K562 (cell line): Measurements from ENCODE around the gene TMPRSS7. TPM values are rescaled to one million over a fixed set of nuclear protein-coding genes. Genes with fewer than 3 reads are reported as not detected.

ENCODE experiments used
- ATAC-seq: fragments of 200-7000 bp; cut with Tn5 transposase; 3 replicates; pipeline ENCODE4 v1.9.1; 2020; ENCODE audit warnings: moderate library complexity
- BruUV-seq: library from RNA; stranded (reverse); fragments of 400-500 nt; replicated peaks from 2 replicates; lab custom pipeline; 2021; lab: Mats Ljungman, UMichigan
- CTCF ChIA-PET: fragments of 300-600 bp; formaldehyde crosslinking; extraction: SDS; loops from one replicate; lab custom pipeline; 2021; ENCODE audit warnings: low intra/inter-chr PET ratio; lab: Yijun Ruan, JAX
- POLR2A ChIA-PET: fragments of 300-600, 350-650 bp; sonication (Branson Sonifier 250); formaldehyde crosslinking; extraction: SDS; loops from one replicate; lab custom pipeline; 2021; ENCODE audit warnings: antibody characterized with exemption, inconsistent platforms; lab: Yijun Ruan, JAX
- DNase-seq, 4 experiments: peaks; one replicate each; pipeline versions ENCODE4 v3.0.0 to v3.0.0-alpha.2; 2011 to 2018; ENCODE audit warnings: low spot score in 3 of 4, mixed read lengths in 3 of 4; ENCODE audit errors: extremely low read depth in 1 of 4
- FAIRE-seq: peaks from 2 replicates; lab custom pipeline; 2011; peaks lifted over from hg19 to GRCh38; lab: Jason Lieb, UNC
- H2AFZ ChIP-seq: 2 replicates; pipeline ENCODE4 v1.6.0; 2011; ENCODE audit warnings: low read depth, low read length, control low read depth, inconsistent platforms
- H3K27ac ChIP-seq: fragments of 200-600 bp; 3 replicates; pipeline ENCODE4 v1.8.0; 2011; ENCODE audit warnings: low read depth, mild to moderate bottlenecking, control low read depth, inconsistent platforms, low read length, moderate library complexity, mixed read lengths; ENCODE audit errors: extremely low read depth
- H3K27me3 ChIP-seq, 2 experiments: fragments of 300-600 bp in 1 of 2; 2 replicates in 1 of 2; 3 replicates in 1 of 2; pipeline versions ENCODE4 v1.6.0 to v1.8.0; 2011; ENCODE audit warnings: inconsistent platforms in 2 of 2, low read length in 2 of 2, mild to moderate bottlenecking in 1 of 2, mixed read lengths in 1 of 2, moderate library complexity in 1 of 2; ENCODE audit not compliant: control insufficient read depth in 2 of 2, insufficient read depth in 2 of 2
- H3K36me3 ChIP-seq: fragments of 300-600 bp; 3 replicates; pipeline ENCODE4 v1.8.0; 2011; ENCODE audit warnings: mild to moderate bottlenecking, low read length, inconsistent platforms; ENCODE audit not compliant: control insufficient read depth, insufficient read depth
- H3K4me1 ChIP-seq, 2 experiments: fragments of 200-600 bp in 1 of 2; replicated peaks in 1 of 2; 2 replicates in 1 of 2; 3 replicates in 1 of 2; pipeline versions ENCODE4 v1.5.1 to v1.8.0; 2011; ENCODE audit warnings: inconsistent platforms in 2 of 2, low read length in 2 of 2, mild to moderate bottlenecking in 1 of 2, mixed read lengths in 1 of 2, moderate library complexity in 1 of 2; ENCODE audit not compliant: control insufficient read depth in 2 of 2, insufficient read depth in 2 of 2
- H3K4me2 ChIP-seq: 2 replicates; pipeline ENCODE4 v1.6.1; 2011; ENCODE audit warnings: low read length, control low read depth, inconsistent platforms, mixed read lengths; ENCODE audit not compliant: insufficient read depth
- H3K4me3 ChIP-seq: fragments of 200-600 bp; sonication (generic), shearing (Covaris generic); 2 replicates; pipeline ENCODE4 v1.5.1; 2016; ENCODE audit warnings: control low read depth, inconsistent platforms
- H3K79me2 ChIP-seq: fragments of 200-600 bp; 3 replicates; pipeline ENCODE4 v1.8.0; 2011; ENCODE audit warnings: low read length, inconsistent platforms; ENCODE audit not compliant: control insufficient read depth, insufficient read depth
- H3K9ac ChIP-seq, 2 experiments: 2 replicates each; pipeline versions ENCODE4 v1.6.0 to v1.6.1; 2011; ENCODE audit warnings: low read depth in 2 of 2, low read length in 2 of 2, control low read depth in 1 of 2, inconsistent platforms in 1 of 2, mild to moderate bottlenecking in 1 of 2, mixed read lengths in 1 of 2; ENCODE audit not compliant: insufficient read depth in 1 of 2
- H3K9me1 ChIP-seq: one replicate; pipeline ENCODE4 v1.6.0; 2011; ENCODE audit warnings: inconsistent platforms, mild to moderate bottlenecking, low read length, moderate library complexity; ENCODE audit not compliant: control insufficient read depth, insufficient read depth
- H3K9me3 ChIP-seq: replicated peaks from 2 replicates; pipeline ENCODE4 v1.5.1; 2011; ENCODE audit warnings: low read depth, low read length, inconsistent platforms; ENCODE audit not compliant: control insufficient read depth, insufficient read depth
- H4K20me1 ChIP-seq: replicated peaks from 2 replicates; pipeline ENCODE4 v1.6.1; 2011; ENCODE audit warnings: low read length, inconsistent platforms, mixed read lengths; ENCODE audit not compliant: control insufficient read depth, insufficient read depth
- HDAC2 ChIP-seq: fragments of 450-650 bp; IDR thresholded peaks from 2 replicates; pipeline ENCODE4 v1.6.1; 2016; ENCODE audit warnings: mild to moderate bottlenecking
- HNRNPH1 ChIP-seq: fragments of 200-400 bp; formaldehyde crosslinking; optimal IDR thresholded peaks from 2 replicates; pipeline ENCODE3; 2017; ENCODE audit warnings: low read depth, mild to moderate bottlenecking, low read length, moderate library complexity
- MIER1 ChIP-seq: fragments of 450-650 bp; IDR thresholded peaks from 2 replicates; pipeline ENCODE4 v1.6.1; 2016; ENCODE audit warnings: antibody characterized with exemption, mild to moderate bottlenecking, low read depth
- NFYB ChIP-seq: IDR thresholded peaks from 2 replicates; pipeline ENCODE4 v1.6.1; 2011; ENCODE audit warnings: mild to moderate bottlenecking, moderate library complexity; ENCODE audit not compliant: insufficient read length; ENCODE audit errors: extremely low read depth
- RCOR1 ChIP-seq, 2 experiments: IDR thresholded peaks; 2 replicates each; pipeline ENCODE4 v1.6.1; 2012; ENCODE audit warnings: low read depth in 2 of 2, low read length in 2 of 2, borderline replicate concordance in 1 of 2, improper control_type of control experiment in 1 of 2
- SIX5 ChIP-seq, 2 experiments: IDR thresholded peaks; 2 replicates each; pipeline ENCODE4 v1.6.1; 2011; ENCODE audit warnings: low read length in 2 of 2, borderline replicate concordance in 1 of 2, low read depth in 1 of 2, mild to moderate bottlenecking in 1 of 2, moderate library complexity in 1 of 2; ENCODE audit not compliant: insufficient read depth in 1 of 2
- WGBS: fragments of 100-300 bp; shearing (Covaris generic); methylation state at CpG from one replicate; pipeline ENCODE4 v1.1.6; 2016; ENCODE audit warnings: low coverage, mixed read lengths; ENCODE audit not compliant: insufficient coverage; ENCODE audit errors: missing lambda C conversion rate; 5-methylcytosine and 5-hydroxymethylcytosine counted together
- in situ Hi-C: fragments of 300-500 bp; cut with MboI; formaldehyde crosslinking; loops from 4 replicates; pipeline ENCODE4 v1.15.0; 2018; ENCODE audit warnings: inconsistent platforms, mixed read lengths
- intact Hi-C: fragments of 100-400 bp; cut with micrococcal nuclease; formaldehyde crosslinking; loops from 2 replicates; pipeline ENCODE4 v1.14.2; 2022
- polyA plus RNA-seq, 8 experiments: library from polyadenylated mRNA; depleted of rRNA in 4 of 8; stranded (reverse) in 5 of 8; unstranded in 3 of 8; fragments of >200 nt; fragmentation: Nextera tagmentation in 2 of 8; fragmentation: Illumina TruSeq in 1 of 8; extraction: Ambion mirVana in 2 of 8; extraction: Trizol in 1 of 8; gene quantifications; 2 replicates each; pipeline versions ENCODE4 v1.2.1 to v1.2.3, GENCODE V29; 2011 to 2014; ENCODE audit warnings: inconsistent platforms in 1 of 8, missing spikeins in 1 of 8
- total RNA-seq, 7 experiments: library from RNA; depleted of rRNA in 6 of 7; stranded (reverse); fragments of >200 nt in 6 of 7; fragmentation: Illumina TruSeq in 2 of 7; extraction: Trizol in 2 of 7; gene quantifications; 2 replicates each; pipeline versions ENCODE4 v1.2.1 to v1.2.3, GENCODE V29; 2011 to 2021; ENCODE audit warnings: low replicate concordance in 1 of 7
- TF ChIP-seq, protein P1 (sequence below), 2 experiments: fragments of 450-650 bp in 1 of 2; sonication (generic) in 1 of 2; formaldehyde crosslinking in 1 of 2; IDR thresholded peaks; 2 replicates each; pipeline versions ENCODE4 v1.7.1 to v1.9.0; 2016 to 2022; ENCODE audit warnings: inconsistent platforms in 1 of 2, mild to moderate bottlenecking in 1 of 2, missing genetic modification reagents in 1 of 2
- TF ChIP-seq, protein P2 (sequence below): sonication (generic); formaldehyde crosslinking; IDR thresholded peaks from 2 replicates; pipeline ENCODE4 v1.8.1; 2023; ENCODE audit warnings: missing genetic modification reagents, mild to moderate bottlenecking, borderline replicate concordance

Gene TMPRSS7
- total and polyA plus RNA-seq, 9 of the 15 experiments (the other 6 are each of a cell fraction or from before 2014, with no cell fraction given) = not detected

- POLR2A ChIA-PET = no interaction called here
- peaks cover 0 to 7% of the 10 kb centered on the region in 2 experiments; a peak in 1 of 5 replicates for H3K4me1 ChIP-seq
- FAIRE-seq = no peak
- no peaks in the 10 kb centered on the region for H3K9me3 ChIP-seq
- CTCF ChIA-PET = no interaction called here
- H3K4me3 ChIP-seq = no peak overlapping the region
- H3K79me2 ChIP-seq = no peaks in the 10 kb centered on the region
- intact Hi-C loops (loop anchor here (10.0 kb wide), 1 partner anchor 144 kb away; no protein-coding TSS in a partner anchor), in situ Hi-C loops (no loop called here)
- no peak for DNase-seq
- H3K36me3 ChIP-seq = no peaks in the 10 kb centered on the region
- ATAC-seq = no peak
- H4K20me1 ChIP-seq = no peaks in the 10 kb centered on the region
- BruUV-seq = no TSS peak
- H2AFZ ChIP-seq = no peak overlapping the region
- no peak overlapping the region for H3K27ac ChIP-seq
- no peak overlapping the region for H3K9ac ChIP-seq
- WGBS = 17% methylated on average over 3 of the region's 3 CpGs
- TF ChIP-seq MIER1 = no peak
- TF ChIP-seq, protein P1, sequence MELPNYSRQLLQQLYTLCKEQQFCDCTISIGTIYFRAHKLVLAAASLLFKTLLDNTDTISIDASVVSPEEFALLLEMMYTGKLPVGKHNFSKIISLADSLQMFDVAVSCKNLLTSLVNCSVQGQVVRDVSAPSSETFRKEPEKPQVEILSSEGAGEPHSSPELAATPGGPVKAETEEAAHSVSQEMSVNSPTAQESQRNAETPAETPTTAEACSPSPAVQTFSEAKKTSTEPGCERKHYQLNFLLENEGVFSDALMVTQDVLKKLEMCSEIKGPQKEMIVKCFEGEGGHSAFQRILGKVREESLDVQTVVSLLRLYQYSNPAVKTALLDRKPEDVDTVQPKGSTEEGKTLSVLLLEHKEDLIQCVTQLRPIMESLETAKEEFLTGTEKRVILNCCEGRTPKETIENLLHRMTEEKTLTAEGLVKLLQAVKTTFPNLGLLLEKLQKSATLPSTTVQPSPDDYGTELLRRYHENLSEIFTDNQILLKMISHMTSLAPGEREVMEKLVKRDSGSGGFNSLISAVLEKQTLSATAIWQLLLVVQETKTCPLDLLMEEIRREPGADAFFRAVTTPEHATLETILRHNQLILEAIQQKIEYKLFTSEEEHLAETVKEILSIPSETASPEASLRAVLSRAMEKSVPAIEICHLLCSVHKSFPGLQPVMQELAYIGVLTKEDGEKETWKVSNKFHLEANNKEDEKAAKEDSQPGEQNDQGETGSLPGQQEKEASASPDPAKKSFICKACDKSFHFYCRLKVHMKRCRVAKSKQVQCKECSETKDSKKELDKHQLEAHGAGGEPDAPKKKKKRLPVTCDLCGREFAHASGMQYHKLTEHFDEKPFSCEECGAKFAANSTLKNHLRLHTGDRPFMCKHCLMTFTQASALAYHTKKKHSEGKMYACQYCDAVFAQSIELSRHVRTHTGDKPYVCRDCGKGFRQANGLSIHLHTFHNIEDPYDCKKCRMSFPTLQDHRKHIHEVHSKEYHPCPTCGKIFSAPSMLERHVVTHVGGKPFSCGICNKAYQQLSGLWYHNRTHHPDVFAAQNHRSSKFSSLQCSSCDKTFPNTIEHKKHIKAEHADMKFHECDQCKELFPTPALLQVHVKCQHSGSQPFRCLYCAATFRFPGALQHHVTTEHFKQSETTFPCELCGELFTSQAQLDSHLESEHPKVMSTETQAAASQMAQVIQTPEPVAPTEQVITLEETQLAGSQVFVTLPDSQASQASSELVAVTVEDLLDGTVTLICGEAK (IDR thresholded peaks at IDR 0.05) = no peak
- TF ChIP-seq, protein P1 (CRISPR knock-in tag; IDR thresholded peaks at IDR 0.05) = no peak
- TF ChIP-seq HNRNPH1 = no peak
- no peak for TF ChIP-seq NFYB
- TF ChIP-seq SIX5 (IDR thresholded peaks at IDR 0.05; ENCODE audit: borderline replicate concordance in 1 of 2, insufficient read depth in 1 of 2, low read depth in 1 of 2, low read length in 2 of 2) = no peak
- no peak for TF ChIP-seq HDAC2
- no peak for TF ChIP-seq RCOR1 (IDR thresholded peaks at IDR 0.05; ENCODE audit: borderline replicate concordance in 1 of 2, low read depth in 2 of 2, low read length in 2 of 2)
- TF ChIP-seq, protein P2, sequence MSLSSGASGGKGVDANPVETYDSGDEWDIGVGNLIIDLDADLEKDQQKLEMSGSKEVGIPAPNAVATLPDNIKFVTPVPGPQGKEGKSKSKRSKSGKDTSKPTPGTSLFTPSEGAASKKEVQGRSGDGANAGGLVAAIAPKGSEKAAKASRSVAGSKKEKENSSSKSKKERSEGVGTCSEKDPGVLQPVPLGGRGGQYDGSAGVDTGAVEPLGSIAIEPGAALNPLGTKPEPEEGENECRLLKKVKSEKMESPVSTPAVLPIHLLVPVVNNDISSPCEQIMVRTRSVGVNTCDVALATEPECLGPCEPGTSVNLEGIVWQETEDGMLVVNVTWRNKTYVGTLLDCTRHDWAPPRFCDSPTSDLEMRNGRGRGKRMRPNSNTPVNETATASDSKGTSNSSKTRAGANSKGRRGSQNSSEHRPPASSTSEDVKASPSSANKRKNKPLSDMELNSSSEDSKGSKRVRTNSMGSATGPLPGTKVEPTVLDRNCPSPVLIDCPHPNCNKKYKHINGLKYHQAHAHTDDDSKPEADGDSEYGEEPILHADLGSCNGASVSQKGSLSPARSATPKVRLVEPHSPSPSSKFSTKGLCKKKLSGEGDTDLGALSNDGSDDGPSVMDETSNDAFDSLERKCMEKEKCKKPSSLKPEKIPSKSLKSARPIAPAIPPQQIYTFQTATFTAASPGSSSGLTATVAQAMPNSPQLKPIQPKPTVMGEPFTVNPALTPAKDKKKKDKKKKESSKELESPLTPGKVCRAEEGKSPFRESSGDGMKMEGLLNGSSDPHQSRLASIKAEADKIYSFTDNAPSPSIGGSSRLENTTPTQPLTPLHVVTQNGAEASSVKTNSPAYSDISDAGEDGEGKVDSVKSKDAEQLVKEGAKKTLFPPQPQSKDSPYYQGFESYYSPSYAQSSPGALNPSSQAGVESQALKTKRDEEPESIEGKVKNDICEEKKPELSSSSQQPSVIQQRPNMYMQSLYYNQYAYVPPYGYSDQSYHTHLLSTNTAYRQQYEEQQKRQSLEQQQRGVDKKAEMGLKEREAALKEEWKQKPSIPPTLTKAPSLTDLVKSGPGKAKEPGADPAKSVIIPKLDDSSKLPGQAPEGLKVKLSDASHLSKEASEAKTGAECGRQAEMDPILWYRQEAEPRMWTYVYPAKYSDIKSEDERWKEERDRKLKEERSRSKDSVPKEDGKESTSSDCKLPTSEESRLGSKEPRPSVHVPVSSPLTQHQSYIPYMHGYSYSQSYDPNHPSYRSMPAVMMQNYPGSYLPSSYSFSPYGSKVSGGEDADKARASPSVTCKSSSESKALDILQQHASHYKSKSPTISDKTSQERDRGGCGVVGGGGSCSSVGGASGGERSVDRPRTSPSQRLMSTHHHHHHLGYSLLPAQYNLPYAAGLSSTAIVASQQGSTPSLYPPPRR = no peak
- no peaks in the 10 kb centered on the region for H3K27me3 ChIP-seq
- H3K9me1 ChIP-seq = no peaks in the 10 kb centered on the region
- no peak overlapping the region for H3K4me2 ChIP-seq
These were observed 96.1 kb downstream of the TMPRSS7 start for GRCh38 chr3:112130638-112130993.
